Measurements from ENCODE around the gene NCAN.
"Not testable (repeated sequence)": the region's sequence is repeated elsewhere in the genome, so short reads cannot be mapped to it uniquely, and the experiment has no call there.

The NCAN gene

GRCh38 chr19:19201697-19202630 lies 9.8 kb upstream of the NCAN start:
- DNase-seq: no peak

GRCh38 chr19:19202707-19203011 lies 9.1 kb upstream of the NCAN start:
- DNase-seq: no peak

GRCh38 chr19:19203012-19203856 lies 8.5 kb upstream of the NCAN start, which contains the start of gene NR2C2AP:
TSS of gene NR2C2AP (minus strand) at chr19:19203414. CDS start at chr19:19203060, 354 bp downstream.
- DNase-seq: peak; percentile 83

GRCh38 chr19:19204181-19204580 lies 7.6 kb upstream of the NCAN start:
- DNase-seq: no peak

- DNase-seq: no peak
Measured at GRCh38 chr19:19205416-19206410, 6.0 kb upstream of the NCAN start.

- no peak for DNase-seq
Measured at GRCh38 chr19:19206938-19207337, 4.8 kb upstream of the NCAN start.

GRCh38 chr19:19207637-19208572 lies 3.9 kb upstream of the NCAN start:
- no peak for DNase-seq

- no peak for DNase-seq
Measured at GRCh38 chr19:19209372-19209771, 2.4 kb upstream of the NCAN start.

GRCh38 chr19:19212916-19213315 lies 1.2 kb downstream of the NCAN start:
- no peak for DNase-seq

GRCh38 chr19:19213426-19214158 lies 1.8 kb downstream of the NCAN start:
- DNase-seq: no peak

- no peak for DNase-seq
Measured at GRCh38 chr19:19214159-19214490, 2.4 kb downstream of the NCAN start.

- peak; percentile 2 for DNase-seq
Measured at GRCh38 chr19:19214892-19215291, 3.1 kb downstream of the NCAN start.

- no peak for DNase-seq
Measured at GRCh38 chr19:19215792-19216191, 4.0 kb downstream of the NCAN start.

GRCh38 chr19:19217099-19217498 lies 5.3 kb downstream of the NCAN start:
- DNase-seq: peak; percentile 5

- DNase-seq: no peak
Measured at GRCh38 chr19:19218911-19219310, 7.2 kb downstream of the NCAN start.

GRCh38 chr19:19221000-19221399 lies 9.2 kb downstream of the NCAN start:
- not testable (repeated sequence) for DNase-seq

GRCh38 chr19:19223060-19223459 lies 11.3 kb downstream of the NCAN start:
- DNase-seq: no peak

- no peak for DNase-seq
Measured at GRCh38 chr19:19223636-19224035, 11.9 kb downstream of the NCAN start.

GRCh38 chr19:19224150-19224851 lies 12.5 kb downstream of the NCAN start:
- no peak for DNase-seq

GRCh38 chr19:19224852-19225494 lies 13.2 kb downstream of the NCAN start:
- DNase-seq: peak; percentile 27

Data from kidney glomerular epithelial cell (primary cell).